Measurements from ENCODE around the gene CTAGE8.
"Not testable (repeated sequence)": the region's sequence is repeated elsewhere in the genome, so short reads cannot be mapped to it uniquely, and the experiment has no call there.

The CTAGE8 gene

GRCh38 chr7:144259067-144259466 is 10.0 kb downstream of the CTAGE8 start:
- not testable (repeated sequence) for DNase-seq (ENCODE audit: low read depth in 3 of 3)

- no peak for DNase-seq (ENCODE audit: low read depth in 3 of 3)
These were observed 13.0 kb downstream of the CTAGE8 start for GRCh38 chr7:144256112-144256511.

GRCh38 chr7:144255471-144255897 is 13.6 kb downstream of the CTAGE8 start:
- DNase-seq (ENCODE audit: low read depth in 3 of 3): no peak

- not testable (repeated sequence) for DNase-seq (ENCODE audit: low read depth in 3 of 3)
These were observed 16.8 kb downstream of the CTAGE8 start for GRCh38 chr7:144252307-144252706.

DNA sequence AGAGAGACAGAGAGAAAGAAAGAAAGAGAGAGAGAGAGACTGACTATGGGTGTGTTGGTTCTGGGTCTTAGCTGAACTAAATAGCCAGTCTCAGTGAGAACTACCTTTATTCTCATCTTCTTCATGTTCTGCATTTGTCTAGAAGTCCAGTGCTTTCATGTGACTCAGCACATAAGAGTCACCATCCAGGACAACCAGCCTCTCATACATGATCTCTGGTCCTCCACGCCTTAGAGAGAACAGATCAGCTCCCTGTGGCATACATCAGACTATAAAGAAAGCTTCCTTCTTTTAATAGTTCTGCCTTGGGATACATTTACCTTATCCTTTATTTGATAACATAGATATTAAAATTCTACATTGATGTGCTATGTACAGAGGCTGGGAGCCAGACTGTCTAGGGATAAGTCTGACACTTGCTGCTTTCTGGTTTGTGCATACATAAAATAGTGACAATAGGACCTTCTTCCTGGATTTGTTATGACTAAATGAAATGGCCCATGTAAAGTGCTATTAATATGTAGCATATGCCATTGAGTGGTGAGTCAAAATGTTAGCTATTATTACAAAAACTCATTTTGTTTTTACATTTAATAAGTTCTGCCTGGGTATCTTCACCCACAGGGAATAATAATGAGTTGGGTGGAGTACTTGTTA is 21.3 kb downstream of the CTAGE8 start:
- not testable (repeated sequence) for DNase-seq (ENCODE audit: low read depth in 3 of 3)

- DNase-seq (ENCODE audit: low read depth in 3 of 3): not testable (repeated sequence)
These were observed 22.1 kb downstream of the CTAGE8 start for GRCh38 chr7:144246967-144247366.

- not testable (repeated sequence) for DNase-seq (ENCODE audit: low read depth in 3 of 3)
These were observed 23.7 kb downstream of the CTAGE8 start for GRCh38 chr7:144245372-144245771.

DNA sequence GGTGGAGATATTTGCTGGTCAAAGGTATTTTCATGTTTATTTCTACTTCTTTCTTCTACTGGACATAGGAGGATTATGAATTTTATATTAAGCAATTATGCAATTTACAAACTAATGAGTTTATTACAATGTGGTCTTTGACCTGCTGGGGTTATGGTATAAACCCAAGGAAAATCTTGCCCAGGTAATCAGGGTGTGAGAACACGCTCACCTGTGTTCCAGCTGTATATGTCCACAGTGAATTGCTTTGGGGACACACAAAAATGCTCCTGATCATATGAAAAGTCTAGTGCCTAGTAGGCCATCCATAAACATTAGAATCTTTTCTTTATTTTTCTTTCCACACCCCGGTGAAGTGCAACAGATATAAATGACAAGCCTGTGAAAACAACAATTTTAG is 29.7 kb downstream of the CTAGE8 start, which contains the start of gene OR2A42:
Gene OR2A42, minus strand, starts transcription at position 241 of the 400 bp plus-strand sequence. CDS start 6,762 bp downstream, outside the sequence.
- not testable (repeated sequence) for DNase-seq (ENCODE audit: low read depth in 3 of 3)

DNA sequence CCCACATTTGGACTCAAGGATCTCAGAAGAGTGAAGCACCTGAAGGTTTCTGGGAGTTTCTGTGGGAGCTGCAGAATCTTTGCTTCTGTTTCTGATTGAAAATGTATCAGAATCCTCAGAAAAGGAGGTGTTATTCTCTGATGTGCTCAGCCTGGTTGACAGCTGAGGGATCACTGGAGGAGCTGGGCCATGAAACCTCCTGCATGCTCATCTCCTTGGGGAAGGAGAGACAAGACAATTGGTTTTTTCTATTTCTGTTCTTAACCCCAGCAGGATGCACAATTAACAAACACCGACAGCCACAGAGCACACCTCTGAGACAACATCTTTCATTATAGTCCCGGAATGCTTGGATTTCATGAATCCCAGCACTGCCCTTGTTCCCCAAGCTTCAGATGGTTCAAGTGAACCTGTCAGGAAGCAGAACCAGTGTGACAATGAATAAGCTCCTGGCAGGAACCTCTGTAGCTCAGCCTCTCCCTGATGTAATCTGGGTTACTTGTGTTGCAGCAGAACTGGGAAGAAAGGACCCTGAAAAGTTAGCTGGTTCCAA is 30.5 kb downstream of the CTAGE8 start:
- not testable (repeated sequence) for DNase-seq (ENCODE audit: low read depth in 3 of 3)

DNA sequence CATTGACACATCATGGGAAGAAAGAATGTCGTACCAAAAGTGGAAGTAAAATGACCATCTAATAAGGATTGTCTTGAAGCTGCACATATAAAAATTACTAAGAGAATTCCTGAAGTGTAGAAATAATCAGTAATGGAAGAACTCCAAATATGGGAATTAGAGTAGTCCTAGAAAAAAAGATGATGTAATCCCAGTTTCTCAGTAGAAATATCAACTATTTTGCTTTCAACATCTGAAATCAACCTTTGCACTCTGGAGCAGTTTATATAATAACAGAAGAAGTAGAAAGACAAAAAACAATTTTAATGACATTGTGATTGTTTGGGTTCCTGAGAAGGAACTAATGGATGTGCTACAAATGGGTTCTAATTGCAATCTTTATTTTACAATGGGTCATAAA is 36.0 kb downstream of the CTAGE8 start:
- DNase-seq (ENCODE audit: low read depth in 3 of 3): not testable (repeated sequence)

- not testable (repeated sequence) for DNase-seq (ENCODE audit: low read depth in 3 of 3)
These were observed 38.1 kb downstream of the CTAGE8 start for GRCh38 chr7:144231027-144231426.

- DNase-seq (ENCODE audit: low read depth in 3 of 3): not testable (repeated sequence)
These were observed 40.3 kb downstream of the CTAGE8 start for GRCh38 chr7:144228810-144229209.

DNA sequence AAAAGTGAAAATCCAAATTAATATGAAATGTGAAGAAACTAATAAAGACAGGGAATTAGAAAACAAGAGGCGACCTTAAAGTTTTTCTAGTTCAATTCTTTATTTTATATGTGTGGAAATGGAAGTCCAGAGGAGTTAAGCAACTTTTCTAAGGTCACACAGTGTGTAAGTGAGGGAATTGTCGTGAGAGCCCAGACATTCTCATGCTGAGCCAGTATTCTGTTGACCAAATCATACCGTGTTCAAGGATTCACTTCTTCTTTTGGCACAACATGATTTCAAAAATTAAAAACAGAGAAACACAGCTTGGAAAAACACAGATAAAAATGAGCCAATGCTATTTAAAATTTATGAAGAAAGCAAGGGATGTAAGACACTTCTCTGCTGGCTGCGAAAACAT is 42.2 kb downstream of the CTAGE8 start:
- not testable (repeated sequence) for DNase-seq (ENCODE audit: low read depth in 3 of 3)

GRCh38 chr7:144223675-144224074 is 45.4 kb downstream of the CTAGE8 start:
- DNase-seq (ENCODE audit: low read depth in 3 of 3): not testable (repeated sequence)

- DNase-seq (ENCODE audit: low read depth in 3 of 3): not testable (repeated sequence)
These were observed 48.6 kb downstream of the CTAGE8 start for GRCh38 chr7:144220531-144220930.

DNA sequence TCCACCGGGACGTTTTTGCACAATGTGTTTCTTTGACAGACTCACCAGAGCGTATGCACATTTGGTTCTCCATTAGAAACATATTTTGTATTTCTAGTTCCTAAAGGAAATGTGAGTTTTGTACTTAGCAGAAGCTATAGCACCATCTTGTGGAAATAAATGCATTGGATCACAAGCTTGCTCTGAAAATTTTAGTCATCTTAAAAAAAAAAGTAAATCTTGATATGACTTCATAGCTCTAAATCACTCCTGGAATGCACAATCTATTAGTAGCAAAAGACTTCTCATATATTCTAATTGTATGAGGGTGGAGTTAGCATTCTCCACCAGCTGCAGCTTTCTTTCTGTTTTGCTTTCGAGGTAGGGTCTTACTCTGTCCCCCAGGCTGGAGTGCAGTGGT is 49.9 kb downstream of the CTAGE8 start:
- not testable (repeated sequence) for DNase-seq (ENCODE audit: low read depth in 3 of 3)

DNA sequence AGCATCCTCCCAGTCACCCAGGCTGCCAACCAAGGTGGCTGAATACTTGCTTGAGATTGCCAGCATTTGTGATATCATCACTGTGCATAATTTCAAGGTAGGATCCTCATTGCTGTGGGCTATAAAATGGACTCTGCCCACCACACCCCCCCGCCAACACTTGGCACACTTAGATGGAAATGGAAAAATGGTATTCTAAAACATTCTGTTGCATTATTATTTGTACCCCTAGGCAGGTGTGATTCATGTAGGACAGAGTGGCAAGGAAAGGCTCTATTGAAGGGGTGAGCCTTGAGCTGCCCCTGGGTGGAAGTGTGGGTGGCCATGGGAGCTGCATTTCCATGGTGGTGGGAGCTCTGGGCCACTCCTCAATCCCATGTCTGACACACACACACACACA is 50.5 kb downstream of the CTAGE8 start:
- DNase-seq (ENCODE audit: low read depth in 3 of 3): not testable (repeated sequence)

- DNase-seq (ENCODE audit: low read depth in 3 of 3): not testable (repeated sequence)
These were observed 51.9 kb downstream of the CTAGE8 start for GRCh38 chr7:144217200-144217599.
